IMR-90 (cell line): Measurements from ENCODE around the gene EMC8. TPM values are rescaled to one million over a fixed set of nuclear protein-coding genes. Genes with fewer than 3 reads are reported as not detected.

Experiments used
- ATAC-seq: fragments of 200-7000 bp; cut with Tn5 transposase; 2 replicates; pipeline ENCODE4 v1.9.1; 2020; ENCODE audit warnings: low read depth, mild to moderate bottlenecking, moderate library complexity
- BruUV-seq: library from RNA; stranded (reverse); fragments of 400-500 nt; replicated peaks from 2 replicates; lab custom pipeline; 2021; lab: Mats Ljungman, UMichigan
- CTCF ChIA-PET: fragments of 300-600 bp; formaldehyde crosslinking; extraction: SDS; loops from one replicate; lab custom pipeline; 2021; ENCODE audit warnings: antibody characterized with exemption; lab: Yijun Ruan, JAX
- POLR2A ChIA-PET: fragments of 300-600 bp; sonication (Branson Sonifier 250); formaldehyde crosslinking; loops from one replicate; lab custom pipeline; 2022; ENCODE audit warnings: antibody characterized with exemption; ENCODE audit not compliant: unreplicated experiment; lab: Charles Lee
- DNase-seq: peaks from one replicate; pipeline ENCODE4 v3.0.0; 2013
- H2AFZ ChIP-seq: replicated peaks from 2 replicates; pipeline ENCODE3; 2013; ENCODE audit warnings: low read length, mild to moderate bottlenecking; ENCODE audit not compliant: poor library complexity
- H2AK5ac ChIP-seq: 2 replicates; pipeline ENCODE4 v1.6.1; 2013; ENCODE audit warnings: low read depth, low read length, inconsistent platforms
- H2AK9ac ChIP-seq: replicated peaks from 2 replicates; pipeline ENCODE3; 2013; ENCODE audit warnings: mild to moderate bottlenecking, low read depth, low read length, moderate library complexity; ENCODE audit not compliant: poor library complexity
- H2BK120ac ChIP-seq: 2 replicates; pipeline ENCODE4 v1.6.1; 2013; ENCODE audit warnings: low read depth, low read length, inconsistent platforms
- H2BK15ac ChIP-seq: 3 replicates; pipeline ENCODE4 v1.6.1; 2013; ENCODE audit warnings: low read depth, low read length, inconsistent platforms
- H2BK20ac ChIP-seq: 2 replicates; pipeline ENCODE4 v1.6.1; 2013; ENCODE audit warnings: low read depth, mild to moderate bottlenecking, inconsistent platforms, low read length, moderate library complexity
- H2BK5ac ChIP-seq: 2 replicates; pipeline ENCODE4 v1.6.1; 2013; ENCODE audit warnings: mild to moderate bottlenecking, low read depth, low read length, inconsistent platforms; ENCODE audit not compliant: poor library complexity, severe bottlenecking
- H3K14ac ChIP-seq: replicated peaks from 2 replicates; pipeline ENCODE4 v1.6.1; 2013; ENCODE audit warnings: low read depth, low read length, inconsistent platforms
- H3K18ac ChIP-seq: 2 replicates; pipeline ENCODE4 v1.6.1; 2013; ENCODE audit warnings: low read depth, low read length, control low read depth
- H3K23ac ChIP-seq: 2 replicates; pipeline ENCODE4 v1.6.1; 2013; ENCODE audit warnings: low read depth, low read length, inconsistent platforms
- H3K27ac ChIP-seq: 2 replicates; pipeline ENCODE4 v1.5.1; 2013; ENCODE audit warnings: mild to moderate bottlenecking, control low read depth, low read length; ENCODE audit not compliant: insufficient read depth
- H3K27me3 ChIP-seq: 2 replicates; pipeline ENCODE4 v1.6.1; 2013; ENCODE audit warnings: low read length; ENCODE audit not compliant: control insufficient read depth, insufficient read depth
- H3K36me3 ChIP-seq: 2 replicates; pipeline ENCODE4 v1.6.1; 2013; ENCODE audit warnings: low read length, mixed read lengths; ENCODE audit not compliant: control insufficient read depth, insufficient read depth
- H3K4ac ChIP-seq: 2 replicates; pipeline ENCODE4 v1.6.1; 2013; ENCODE audit warnings: low read depth, low read length, inconsistent platforms
- H3K4me1 ChIP-seq: 2 replicates; pipeline ENCODE4 v1.6.1; 2013; ENCODE audit warnings: low read length, mixed read lengths; ENCODE audit not compliant: control insufficient read depth, insufficient read depth
- H3K4me2 ChIP-seq: 2 replicates; pipeline ENCODE4 v1.6.1; 2013; ENCODE audit warnings: low read depth, mild to moderate bottlenecking, control low read depth, low read length, moderate library complexity
- H3K4me3 ChIP-seq: 2 replicates; pipeline ENCODE4 v1.5.1; 2013; ENCODE audit warnings: low read depth, mild to moderate bottlenecking, control low read depth, low read length, moderate library complexity; ENCODE audit not compliant: insufficient read depth
- H3K56ac ChIP-seq: 2 replicates; pipeline ENCODE4 v1.6.1; 2013; ENCODE audit warnings: low read length, inconsistent platforms; ENCODE audit not compliant: insufficient read depth; ENCODE audit errors: extremely low read depth
- H3K79me1 ChIP-seq, 2 experiments: 2 replicates each; pipeline ENCODE4 v1.6.1; 2013; ENCODE audit warnings: low read length in 2 of 2, inconsistent platforms in 1 of 2, low read depth in 1 of 2
- H3K9ac ChIP-seq: 2 replicates; pipeline ENCODE4 v1.6.1; 2013; ENCODE audit warnings: low read depth, low read length, control low read depth
- H3K9me1 ChIP-seq: 2 replicates; pipeline ENCODE4 v1.6.1; 2013; ENCODE audit warnings: low read length, inconsistent platforms; ENCODE audit not compliant: insufficient read depth
- H3K9me3 ChIP-seq: 2 replicates; pipeline ENCODE4 v1.6.1; 2013; ENCODE audit warnings: low read length; ENCODE audit not compliant: control insufficient read depth, insufficient read depth
- H4K20me1 ChIP-seq: 2 replicates; pipeline ENCODE4 v1.6.1; 2013; ENCODE audit warnings: low read length, inconsistent platforms; ENCODE audit not compliant: insufficient read depth
- H4K5ac ChIP-seq: 2 replicates; pipeline ENCODE4 v1.6.1; 2013; ENCODE audit warnings: mild to moderate bottlenecking, low read depth, low read length, control low read depth
- H4K8ac ChIP-seq, 2 experiments: 2 replicates each; pipeline ENCODE4 v1.6.1; 2013; ENCODE audit warnings: low read depth in 2 of 2, low read length in 2 of 2, control low read depth in 1 of 2, inconsistent platforms in 1 of 2
- H4K91ac ChIP-seq: 2 replicates; pipeline ENCODE4 v1.6.1; 2013; ENCODE audit warnings: low read depth, low read length, inconsistent platforms; ENCODE audit not compliant: insufficient read depth
- BHLHE40 ChIP-seq: fragments of 150-350 bp; IDR thresholded peaks from 2 replicates; pipeline ENCODE4 v1.6.1; 2016; ENCODE audit warnings: mild to moderate bottlenecking, low read depth, low read length
- CEBPB ChIP-seq: IDR thresholded peaks from 2 replicates; pipeline ENCODE4 v1.6.1; 2012; ENCODE audit warnings: low read depth, low read length, improper control_type of control experiment
- CHD1 ChIP-seq: IDR thresholded peaks from 2 replicates; pipeline ENCODE4 v1.6.1; 2012; ENCODE audit warnings: low read depth, low read length, improper control_type of control experiment
- CTCF ChIP-seq: conservative IDR thresholded peaks from 2 replicates; pipeline ENCODE4 v1.5.1; 2012; ENCODE audit warnings: mild to moderate bottlenecking, low read depth, low read length, improper control_type of control experiment
- ELK1 ChIP-seq: fragments of 150-350 bp; IDR thresholded peaks from 2 replicates; pipeline ENCODE4 v1.6.1; 2016; ENCODE audit warnings: low read depth, mild to moderate bottlenecking, low read length, moderate library complexity, borderline replicate concordance
- FOS ChIP-seq: fragments of 150-350 bp; IDR thresholded peaks from 2 replicates; pipeline ENCODE4 v1.6.1; 2016; ENCODE audit warnings: low read depth, low read length
- MAFK ChIP-seq: IDR thresholded peaks from 2 replicates; pipeline ENCODE4 v1.6.1; 2012; ENCODE audit warnings: low read depth, low read length, improper control_type of control experiment
- MAZ ChIP-seq: IDR thresholded peaks from 2 replicates; pipeline ENCODE4 v1.6.1; 2012; ENCODE audit warnings: low read depth, mild to moderate bottlenecking, low read length, improper control_type of control experiment, moderate library complexity, borderline replicate concordance
- MXI1 ChIP-seq: IDR thresholded peaks from 2 replicates; pipeline ENCODE4 v1.6.1; 2012; ENCODE audit warnings: low read depth, mild to moderate bottlenecking, low read length, moderate library complexity, borderline replicate concordance
- NFE2L2 ChIP-seq: fragments of 150-350 bp; IDR thresholded peaks from 2 replicates; pipeline ENCODE4 v1.6.1; 2016; ENCODE audit warnings: low read depth, mild to moderate bottlenecking, low read length
- POLR2A ChIP-seq: IDR thresholded peaks from 2 replicates; pipeline ENCODE4 v1.6.1; 2012; ENCODE audit warnings: mild to moderate bottlenecking, low read depth, low read length
- RAD21 ChIP-seq: IDR thresholded peaks from 2 replicates; pipeline ENCODE4 v1.6.1; 2012; ENCODE audit warnings: low read length, improper control_type of control experiment
- RCOR1 ChIP-seq: IDR thresholded peaks from 2 replicates; pipeline ENCODE4 v1.6.1; 2012; ENCODE audit warnings: mild to moderate bottlenecking, low read length, improper control_type of control experiment; ENCODE audit not compliant: insufficient replicate concordance
- RFX5 ChIP-seq: IDR thresholded peaks from 2 replicates; pipeline ENCODE4 v1.8.0; 2012; ENCODE audit warnings: low read depth, mild to moderate bottlenecking, low read length, moderate library complexity
- SMC3 ChIP-seq: fragments of 150-350 bp; IDR thresholded peaks from 2 replicates; pipeline ENCODE4 v1.6.1; 2016; ENCODE audit warnings: low read depth, mild to moderate bottlenecking, antibody characterized with exemption, low read length, moderate library complexity
- USF2 ChIP-seq: fragments of 150-350 bp; IDR thresholded peaks from 2 replicates; pipeline ENCODE4 v1.6.1; 2017; ENCODE audit warnings: mild to moderate bottlenecking, antibody characterized with exemption, low read length, low read depth
- WGBS, 2 experiments: methylation state at CpG; one replicate each; pipeline versions ENCODE4 v1.1.5 to v1.1.7; 2013; ENCODE audit warnings: missing lambda C conversion rate in 2 of 2; ENCODE audit not compliant: insufficient read length in 1 of 2; ENCODE audit errors: extremely low coverage in 2 of 2; 5-methylcytosine and 5-hydroxymethylcytosine counted together
- dilution Hi-C: fragments of 300-500 bp; cut with HindIII; formaldehyde crosslinking; loops from one replicate; pipeline ENCODE4 v1.14.3; 2018; ENCODE audit warnings: low sequenced_read_pairs; ENCODE audit not compliant: unreplicated experiment
- in situ Hi-C: fragments of 300-500 bp; cut with MboI; formaldehyde crosslinking; loops from 3 replicates; pipeline ENCODE4 v1.14.3; 2019; ENCODE audit warnings: low sequenced_read_pairs, inconsistent platforms, mixed read lengths
- intact Hi-C: fragments of 100-400 bp; cut with micrococcal nuclease; formaldehyde crosslinking; loops from 2 replicates; pipeline ENCODE4 v1.10.0; 2022
- polyA plus RNA-seq, 3 experiments: library from polyadenylated mRNA; depleted of rRNA; stranded (reverse); fragments of >200 nt; gene quantifications; 2 replicates each; pipeline ENCODE4 v1.2.3, GENCODE V29; 2012; ENCODE audit warnings: low replicate concordance in 1 of 3
- total RNA-seq: library from RNA; depleted of rRNA; stranded (reverse); fragments of >200 nt; gene quantifications from 2 replicates; pipeline ENCODE4 v1.2.3, GENCODE V29; 2012

Gene EMC8
- total and polyA plus RNA-seq, 2 of the 4 experiments (the other 2 are of a cell fraction) = 23.7 to 48.9 TPM

- CTCF ChIA-PET = no interaction called here
Observed at GRCh38 chr16:85833219-85833920, 34.0 kb upstream of the EMC8 start.

More at GRCh38 chr16:85833219-85833920, 34.0 kb upstream of the EMC8 start:
- H3K36me3 ChIP-seq = no peaks in the 10 kb centered on the region
- no peak overlapping the region for H3K4ac ChIP-seq
- POLR2A ChIA-PET = no interaction called here
- H2BK20ac ChIP-seq = no peak overlapping the region
- no peak overlapping the region for H4K8ac ChIP-seq
- no peaks in the 10 kb centered on the region for H3K9me1 ChIP-seq
- no peak overlapping the region for H3K4me2 ChIP-seq
- H3K79me1 ChIP-seq = no peaks in the 10 kb centered on the region
- H3K9me3 ChIP-seq = peaks cover 9% of the 10 kb centered on the region; the same call in 1 of the 2 replicates
- no peak overlapping the region for H2AK9ac ChIP-seq
- BruUV-seq = no TSS peak
- WGBS, 2 experiments = 68% methylated on average over 4 of the region's 22 CpGs; no CpG with 5 or more reads in 1 of the 2 experiments
- TF ChIP-seq FOS (no peak), RAD21 (no peak), NFE2L2 (no peak), RCOR1 (no peak), RFX5 (no peak), CTCF (no peak), MXI1 (no peak), MAZ (no peak), BHLHE40 (no peak), SMC3 (no peak), POLR2A (no peak), USF2 (no peak), ELK1 (no peak), CHD1 (no peak), CEBPB (no peak), MAFK (no peak)
- peaks cover 46% of the 10 kb centered on the region for H3K27me3 ChIP-seq
- no peak overlapping the region for H4K5ac ChIP-seq
- H2AK5ac ChIP-seq = no peak overlapping the region
- H2BK15ac ChIP-seq = no peak overlapping the region
- H4K91ac ChIP-seq = no peak overlapping the region
- no peak overlapping the region for H3K18ac ChIP-seq
- no peak overlapping the region for H3K14ac ChIP-seq
- ATAC-seq (no peak), DNase-seq (no peak)
- no peak overlapping the region for H3K27ac ChIP-seq
- intact Hi-C loops = no loop called here
- no peaks in the 10 kb centered on the region for H3K4me1 ChIP-seq
- no peak overlapping the region for H3K4me3 ChIP-seq
- no peak overlapping the region for H2AFZ ChIP-seq
- no peak overlapping the region for H3K23ac ChIP-seq
- H2BK120ac ChIP-seq = no peak overlapping the region
- no peaks in the 10 kb centered on the region for H4K20me1 ChIP-seq
- dilution Hi-C loops = no loop called here
- no peak overlapping the region for H3K56ac ChIP-seq
- in situ Hi-C loops = no loop called here
- H2BK5ac ChIP-seq = no peak overlapping the region
- no peak overlapping the region for H3K9ac ChIP-seq
